HG03196 (cell line): ENCODE results near the gene NMRK2.
"Not testable (repeated sequence)": the region's sequence is repeated elsewhere in the genome, so short reads cannot be mapped to it uniquely, and the experiment has no call there.

Experiments
- ATAC-seq: cut with Tn5 transposase; IDR thresholded peaks from one replicate; pipeline ENCODE4 v1.9.1; 2021; ENCODE audit not compliant: unreplicated experiment

Gene NMRK2, protein sequence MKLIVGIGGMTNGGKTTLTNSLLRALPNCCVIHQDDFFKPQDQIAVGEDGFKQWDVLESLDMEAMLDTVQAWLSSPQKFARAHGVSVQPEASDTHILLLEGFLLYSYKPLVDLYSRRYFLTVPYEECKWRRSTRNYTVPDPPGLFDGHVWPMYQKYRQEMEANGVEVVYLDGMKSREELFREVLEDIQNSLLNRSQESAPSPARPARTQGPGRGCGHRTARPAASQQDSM

GRCh38 chr19:3932931-3933810 lies at the start of gene NMRK2:
Gene NMRK2, plus strand, starts transcription at chr19:3933069. Its CDS starts 603 bp downstream, at chr19:3933672.
- ATAC-seq: no peak

DNA sequence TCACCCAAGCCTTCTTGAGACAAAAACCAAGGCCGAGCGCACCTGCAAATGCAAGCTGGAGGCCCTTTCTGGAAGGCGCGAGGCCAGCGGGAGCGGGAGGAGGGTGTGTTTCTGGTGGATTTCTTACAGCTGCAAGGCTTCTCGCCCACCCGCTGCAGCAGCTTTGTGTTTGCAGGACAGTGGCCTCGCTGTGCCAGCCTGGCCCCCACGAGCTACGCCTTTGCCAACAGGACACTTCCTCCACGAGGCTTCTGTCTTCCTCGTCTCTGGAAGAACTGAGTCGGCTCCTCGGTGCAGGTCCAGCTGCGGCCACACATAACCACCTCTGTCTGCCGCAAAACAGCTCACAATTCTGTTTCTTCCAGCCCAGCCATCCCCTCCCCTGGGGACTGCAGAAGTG lies 42.3 kb upstream of the NMRK2 start:
- no peak for ATAC-seq

- no peak for ATAC-seq
These were observed 39.2 kb upstream of the NMRK2 start for GRCh38 chr19:3893509-3894179.

DNA sequence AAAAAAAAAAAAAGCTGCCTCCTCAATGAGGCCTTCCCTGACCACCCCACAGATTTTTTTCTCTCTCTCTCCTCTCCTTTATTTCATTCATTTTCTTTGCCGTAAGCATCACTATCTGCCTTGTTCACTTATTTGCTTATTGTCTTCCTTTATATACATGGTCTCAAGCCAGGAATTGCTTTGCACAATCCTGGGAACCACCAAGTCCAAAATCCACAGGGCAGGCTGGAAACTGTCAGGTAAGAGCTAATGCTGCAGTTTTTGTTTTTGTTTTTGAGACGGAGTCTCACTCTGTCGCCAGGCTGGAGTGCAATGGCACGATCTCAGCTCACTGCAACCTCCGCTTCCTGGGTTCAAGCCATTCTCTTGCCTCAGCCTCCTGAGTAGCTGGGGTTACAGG lies 37.9 kb upstream of the NMRK2 start:
- not testable (repeated sequence) for ATAC-seq

DNA sequence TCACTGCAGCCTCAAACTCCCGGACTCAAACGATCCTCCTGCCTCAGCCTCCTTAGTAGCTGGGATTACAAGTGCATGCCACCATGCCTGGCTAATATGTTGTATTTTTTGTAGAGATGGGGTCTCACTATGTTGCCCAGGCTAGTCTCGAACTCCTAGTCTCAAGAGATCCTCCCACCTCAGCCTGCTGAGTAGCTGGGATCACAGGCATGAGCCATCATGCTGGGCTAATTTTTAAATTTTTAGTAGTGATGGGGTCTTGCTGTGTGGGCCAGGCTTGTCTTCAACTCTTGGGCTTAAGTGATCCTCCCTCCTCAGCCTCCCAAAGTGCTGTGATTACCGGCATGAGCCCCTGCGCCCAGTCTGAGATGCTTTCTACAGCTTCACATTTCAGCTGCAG lies 37.1 kb upstream of the NMRK2 start:
- no peak for ATAC-seq

DNA sequence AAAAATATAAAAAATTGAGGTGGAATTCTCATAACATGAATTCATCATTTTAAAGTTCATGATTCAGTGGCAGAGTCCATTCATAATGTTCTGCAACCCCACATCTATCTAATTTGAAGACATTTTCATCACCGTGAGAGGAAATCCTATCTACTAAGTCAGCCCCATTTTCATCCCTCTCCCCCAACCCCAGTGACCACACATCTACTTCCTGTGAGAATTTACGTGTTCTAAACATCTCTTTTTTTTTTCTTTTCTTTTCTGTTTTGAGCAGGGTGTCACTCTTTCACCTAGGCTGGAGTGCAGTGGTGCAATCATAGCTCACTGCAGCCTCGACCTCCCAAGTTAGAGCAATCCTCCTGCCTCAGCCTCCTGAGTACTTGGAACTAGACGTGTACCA lies 34.9 kb upstream of the NMRK2 start:
- ATAC-seq: no peak

- no peak for ATAC-seq
These were observed 34.4 kb upstream of the NMRK2 start for GRCh38 chr19:3898426-3898825.

GRCh38 chr19:3899531-3900294 lies 33.2 kb upstream of the NMRK2 start:
- no peak for ATAC-seq

DNA sequence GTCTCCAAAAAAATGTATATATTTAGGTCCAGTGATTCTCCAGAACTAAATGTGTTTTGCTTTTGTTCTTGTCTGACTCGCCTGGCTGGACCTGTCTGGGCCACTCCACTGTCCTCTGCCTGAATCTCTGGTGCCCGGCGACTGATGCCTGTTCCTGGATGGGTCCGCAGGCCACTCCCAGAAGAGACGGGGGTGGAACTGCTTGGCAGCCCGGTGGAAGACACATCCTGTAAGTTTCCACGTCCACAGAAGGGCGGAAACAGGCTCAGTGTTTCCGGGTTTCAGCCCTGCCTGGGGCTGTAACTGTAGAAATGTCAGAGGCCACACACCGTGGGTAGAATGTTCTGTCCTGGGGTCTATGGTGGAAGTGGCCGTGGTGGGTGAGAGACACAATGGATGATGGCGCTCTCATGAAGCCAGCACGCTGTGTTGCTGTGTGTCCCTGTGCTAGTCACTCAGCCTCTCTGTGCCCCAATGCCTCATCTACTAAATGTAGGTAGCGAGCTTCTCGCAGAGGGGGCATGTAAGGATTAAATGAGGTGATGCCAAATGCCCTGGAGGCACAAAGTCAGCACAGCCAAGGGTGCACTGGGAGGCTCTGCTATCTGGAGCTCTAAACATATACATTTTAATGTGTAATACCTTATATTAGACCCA lies 30.4 kb upstream of the NMRK2 start:
- no peak for ATAC-seq

DNA sequence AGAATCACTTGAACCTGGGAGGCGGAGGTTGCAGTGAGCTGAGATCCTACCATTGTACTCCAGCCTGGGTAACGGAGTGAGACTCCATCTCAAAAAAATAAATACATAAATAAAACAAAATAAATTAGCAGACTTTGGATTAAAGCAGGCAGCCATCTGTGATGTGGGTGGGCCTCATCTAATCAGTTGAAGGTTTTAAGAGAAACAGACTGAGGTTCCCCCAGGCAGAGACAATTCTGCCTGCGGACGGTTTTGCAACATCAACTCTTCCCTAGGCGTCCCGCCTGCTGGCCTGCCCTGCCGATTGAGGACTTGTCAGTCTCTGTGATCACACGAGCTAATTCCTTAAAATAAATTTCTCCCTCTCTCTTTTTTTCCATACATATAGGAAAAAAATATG lies 28.6 kb upstream of the NMRK2 start:
- ATAC-seq: no peak

DNA sequence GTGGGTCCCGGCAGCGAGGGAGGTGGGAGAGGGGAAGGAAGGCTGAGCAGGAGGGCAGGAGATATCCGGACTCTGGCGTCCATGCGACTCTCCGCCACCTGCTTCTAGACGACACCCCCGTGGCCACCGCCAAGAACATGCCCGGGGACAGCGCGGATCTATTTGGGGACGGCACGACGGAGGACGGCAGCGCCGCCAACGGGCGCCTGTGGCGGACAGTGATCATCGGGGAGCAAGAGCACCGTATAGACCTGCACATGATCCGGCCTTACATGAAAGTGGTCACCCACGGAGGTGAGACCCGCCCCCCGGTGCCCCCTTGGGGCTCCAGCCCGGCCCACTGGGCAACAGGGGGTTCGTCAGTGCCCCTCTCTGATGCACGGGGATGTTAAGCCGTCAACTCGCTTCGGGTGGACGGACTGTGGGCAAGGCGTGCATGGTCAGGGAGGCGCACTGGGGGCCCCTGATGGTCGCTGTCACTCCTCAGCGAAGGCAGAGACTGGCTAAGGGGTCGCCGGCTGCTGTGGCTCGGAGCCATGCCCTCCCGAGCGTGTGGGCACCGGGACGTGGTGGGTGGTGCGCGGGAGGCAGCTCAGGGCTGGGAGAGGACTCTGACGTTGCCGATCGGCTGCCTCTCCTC lies 25.1 kb upstream of the NMRK2 start:
- no peak for ATAC-seq

DNA sequence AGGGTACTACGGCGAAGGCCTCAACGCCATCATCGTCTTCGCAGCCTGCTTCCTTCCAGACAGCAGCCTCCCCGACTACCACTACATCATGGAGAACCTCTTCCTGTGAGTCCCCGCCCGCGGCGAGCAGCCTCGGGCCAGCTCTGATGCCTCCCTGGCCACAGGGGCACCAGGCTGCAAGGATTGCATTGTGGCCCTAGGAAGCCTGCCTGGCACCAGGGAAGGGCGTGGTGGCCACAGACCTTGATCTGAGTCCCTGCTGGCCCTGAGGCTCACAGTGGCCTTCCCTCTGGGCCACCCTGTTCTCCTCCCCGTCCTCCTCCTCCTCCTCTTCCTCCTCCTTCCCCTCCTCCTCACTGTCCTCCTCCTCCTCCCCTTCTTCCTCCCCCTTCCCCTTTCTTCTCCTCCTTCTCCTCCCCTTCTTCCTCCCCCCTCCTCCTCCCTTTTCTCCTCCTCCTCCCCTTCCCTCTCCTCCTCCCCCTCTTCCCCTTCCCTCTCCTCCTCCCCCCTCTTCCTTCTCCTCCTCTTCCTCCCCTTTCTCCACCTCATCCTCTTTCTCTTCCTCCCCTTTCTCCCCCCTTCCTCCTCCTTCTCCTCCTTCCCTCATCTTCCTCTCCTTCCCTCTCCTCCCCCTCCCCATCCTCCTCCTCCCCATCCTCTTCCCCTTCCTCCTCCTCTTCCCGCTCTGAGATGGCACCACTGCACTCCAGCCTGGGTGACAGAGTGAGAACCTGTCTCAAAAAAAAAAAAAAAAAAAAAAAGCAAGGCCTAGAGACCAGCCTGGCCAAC lies 24.4 kb upstream of the NMRK2 start:
- no peak for ATAC-seq

DNA sequence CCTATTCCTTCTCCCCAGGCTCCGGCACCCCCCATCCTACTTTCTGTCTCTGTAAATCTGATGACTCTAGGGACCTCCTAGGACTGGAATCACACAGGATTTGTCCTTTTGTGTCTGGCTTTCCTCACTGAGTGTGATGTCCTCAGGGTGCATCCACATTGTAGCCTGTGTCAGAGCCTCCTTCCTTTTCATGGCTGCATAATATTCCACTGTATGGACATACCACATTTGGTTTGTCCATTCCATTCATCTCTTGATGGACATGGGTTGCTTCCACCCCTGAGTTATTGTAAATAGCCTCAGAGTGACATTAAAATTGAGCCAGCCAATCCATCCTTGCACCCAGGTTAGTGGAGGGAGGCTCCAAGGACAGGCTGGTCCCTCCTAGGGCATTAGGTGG lies 22.8 kb upstream of the NMRK2 start:
- ATAC-seq: no peak

DNA sequence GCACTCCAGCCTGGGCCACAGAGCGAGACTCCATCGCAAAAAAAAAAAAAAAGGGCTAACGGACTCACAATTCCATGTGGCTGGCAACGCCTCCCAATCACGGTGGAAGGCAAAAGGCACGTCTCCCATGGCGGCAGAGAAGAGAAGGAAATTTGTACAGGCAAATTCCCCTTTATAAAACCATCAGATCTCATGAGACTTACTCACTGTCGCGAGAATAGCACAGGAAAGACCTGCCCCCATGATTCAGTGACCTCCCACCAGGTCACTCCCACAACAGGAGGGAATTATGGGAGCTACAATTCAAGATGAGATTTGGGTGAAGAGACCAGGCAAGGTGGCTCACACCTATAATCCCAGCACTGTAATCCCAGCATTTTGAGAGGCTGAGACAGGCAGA lies 18.7 kb upstream of the NMRK2 start:
- ATAC-seq: no peak

- ATAC-seq: no peak
These were observed 16.8 kb upstream of the NMRK2 start for GRCh38 chr19:3916033-3916432.

GRCh38 chr19:3919793-3920192 lies 13.1 kb upstream of the NMRK2 start:
- ATAC-seq: no peak

DNA sequence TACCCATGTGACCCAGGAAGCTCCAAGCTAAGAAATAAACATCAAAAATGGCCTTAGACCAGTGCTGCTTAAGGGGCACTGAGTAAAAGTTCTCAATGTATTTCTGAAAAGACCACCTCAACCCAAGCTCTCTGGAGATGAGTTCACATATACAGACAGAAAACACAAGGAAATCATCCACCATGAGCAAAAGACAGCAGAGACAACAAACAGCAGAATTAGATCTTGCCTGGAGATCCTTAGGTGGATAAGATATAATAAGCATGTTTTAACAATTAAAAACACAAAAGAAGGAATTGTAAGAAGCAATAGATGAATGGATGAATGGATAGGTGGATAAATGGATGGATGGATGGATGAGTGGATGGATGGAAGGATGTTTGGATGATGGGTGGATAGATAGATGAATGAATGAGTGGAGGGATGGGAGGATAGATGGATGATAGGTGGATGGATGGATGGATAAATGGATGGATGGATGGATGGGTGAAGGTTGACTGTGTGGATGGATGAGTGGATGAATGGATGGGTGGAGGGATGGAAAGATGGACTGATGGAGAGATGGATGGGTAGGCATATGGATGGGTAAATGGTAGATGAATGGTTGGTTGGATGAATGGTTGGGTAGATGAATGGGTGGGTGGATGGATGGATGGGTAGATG lies 9.6 kb upstream of the NMRK2 start:
- no peak for ATAC-seq

GRCh38 chr19:3923912-3924311 lies 9.0 kb upstream of the NMRK2 start:
- ATAC-seq: no peak

DNA sequence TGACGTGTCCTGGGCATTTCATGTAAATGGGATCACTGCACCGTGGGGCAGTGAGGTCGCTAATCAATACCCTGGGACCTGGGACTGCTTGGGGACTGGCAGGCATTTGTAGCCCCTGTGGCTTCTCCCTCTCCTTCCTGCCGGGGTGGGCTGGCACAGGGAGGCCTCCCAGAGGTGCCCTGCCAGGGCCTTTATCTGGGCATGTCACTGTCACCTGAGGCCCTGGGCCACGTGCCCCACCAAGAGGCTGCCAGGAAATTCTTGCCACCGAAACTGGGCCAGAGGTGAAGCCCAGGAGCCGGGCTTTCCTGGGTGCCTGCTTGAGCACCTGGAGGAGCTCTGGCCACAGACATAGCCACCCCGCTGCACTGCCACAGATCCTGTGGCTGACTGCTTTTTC lies 1.8 kb upstream of the NMRK2 start:
- ATAC-seq: no peak
